Suppressor macrophage treated with lipopolysaccharide for 4 hours (primary cell): ENCODE data around the gene ACTR5.
A peak's percentile ranks its signal among the peaks of the same experiment; 100 is the strongest.
"Not testable (repeated sequence)": the region's sequence is repeated elsewhere in the genome, so short reads cannot be mapped to it uniquely, and the experiment has no call there.

Experiments
- DNase-seq: peaks from one replicate; pipeline ENCODE4 v3.0.0-alpha.2; 2020

ACTR5 gene

DNA sequence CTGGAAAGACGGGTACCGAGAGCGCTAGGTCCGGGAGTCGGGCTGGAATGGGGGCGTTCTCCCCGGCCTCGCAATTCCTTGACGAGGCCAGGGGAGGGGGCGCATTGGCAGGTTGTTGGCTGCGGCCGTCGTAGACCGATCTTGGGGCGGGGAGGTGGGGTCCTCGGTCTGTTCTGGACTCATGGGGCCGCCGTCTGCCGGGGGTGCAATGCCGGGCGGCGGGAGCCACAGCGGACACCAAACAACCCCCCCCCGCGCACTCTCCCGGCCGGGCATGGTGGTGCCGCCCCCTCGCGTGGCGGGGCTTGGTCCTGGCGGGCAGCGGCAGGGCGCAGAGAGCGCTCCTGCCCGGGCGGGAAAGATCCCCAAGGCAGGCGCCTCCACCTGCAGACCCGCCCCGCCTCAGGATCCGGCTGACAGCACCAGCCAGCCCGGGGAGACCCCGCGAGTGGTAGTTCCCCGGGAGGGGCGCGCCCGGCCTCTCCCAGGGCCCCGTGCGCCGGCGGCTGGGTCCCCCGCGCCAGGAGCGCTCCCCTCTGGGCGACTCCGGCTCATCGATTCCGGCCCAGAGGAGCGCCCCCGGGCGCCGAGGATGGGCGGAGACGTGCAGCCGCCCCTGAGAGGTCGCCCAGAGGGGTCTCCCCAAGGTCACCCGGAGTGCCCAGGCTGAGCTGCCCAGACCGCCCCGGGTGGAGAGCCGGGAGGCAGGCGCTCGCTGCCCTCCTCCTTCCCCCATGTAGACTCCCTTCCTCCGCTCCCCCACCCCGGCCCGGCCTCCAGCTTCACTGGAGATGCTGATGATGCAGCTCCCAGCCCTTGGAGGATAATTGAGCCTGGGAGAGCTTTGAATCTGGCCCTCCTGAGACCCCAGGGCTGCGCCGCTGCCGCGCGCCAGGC lies 57.9 kb downstream of the ACTR5 start:
- DNase-seq = no peak

DNA sequence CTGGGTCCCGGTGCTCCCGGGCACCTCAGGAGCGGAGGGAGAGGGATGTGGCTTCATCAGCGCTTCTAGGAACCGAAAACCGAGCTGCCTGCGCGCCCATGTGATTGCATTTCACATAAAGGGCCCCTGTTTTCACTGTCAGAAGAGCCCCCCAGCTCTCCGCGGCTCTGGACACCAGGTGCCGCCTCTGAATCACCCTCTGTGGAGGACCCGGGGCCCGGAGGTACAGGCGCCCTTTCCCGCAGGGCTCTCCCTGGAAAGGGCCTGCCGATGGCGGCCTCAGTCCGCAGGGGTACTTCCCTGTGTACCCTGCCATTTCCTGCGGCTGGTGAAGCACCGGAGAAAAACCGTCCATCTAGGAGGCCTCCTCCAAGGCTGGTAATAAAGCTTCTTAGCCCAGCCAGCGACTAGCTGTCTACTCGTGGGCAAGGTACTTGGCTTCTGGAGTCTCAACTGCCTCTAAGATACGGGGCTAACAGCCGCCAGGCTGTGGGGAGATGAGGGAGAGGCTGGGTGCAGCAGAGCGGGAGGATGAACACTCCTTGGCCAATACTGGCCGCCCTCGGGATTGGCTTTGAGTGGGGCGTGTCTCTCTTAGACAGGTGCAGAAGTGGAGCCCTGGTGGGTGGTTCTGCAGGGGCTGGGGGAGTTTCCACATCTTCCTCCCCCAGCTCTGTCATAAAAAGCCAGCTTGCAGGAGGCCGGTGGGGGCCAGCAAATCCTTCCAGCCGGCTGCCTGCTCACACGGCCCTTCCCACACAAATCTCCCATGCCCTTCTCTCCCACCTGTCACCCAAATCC lies 58.8 kb downstream of the ACTR5 start:
- DNase-seq = no peak

DNA sequence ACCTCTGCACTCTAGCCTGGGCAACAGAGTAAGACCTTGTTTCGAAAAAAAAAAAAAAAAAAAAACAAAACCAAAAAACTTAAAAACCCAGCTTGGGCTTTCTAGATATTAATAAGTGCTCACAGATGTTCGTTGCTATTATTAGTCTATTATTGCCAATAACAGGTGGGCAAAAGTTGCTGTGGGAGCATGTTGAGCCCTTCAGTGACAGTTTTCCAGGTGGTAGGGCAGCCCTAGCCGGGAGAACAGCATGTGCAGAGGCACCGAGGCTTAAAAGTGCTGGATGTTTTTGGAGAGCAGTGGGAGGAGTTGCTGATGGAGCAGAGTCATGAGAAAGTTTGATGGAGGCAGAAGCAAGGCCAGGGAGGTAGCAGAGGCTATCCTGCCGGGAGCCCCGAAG lies 61.7 kb downstream of the ACTR5 start:
- DNase-seq = no peak

DNA sequence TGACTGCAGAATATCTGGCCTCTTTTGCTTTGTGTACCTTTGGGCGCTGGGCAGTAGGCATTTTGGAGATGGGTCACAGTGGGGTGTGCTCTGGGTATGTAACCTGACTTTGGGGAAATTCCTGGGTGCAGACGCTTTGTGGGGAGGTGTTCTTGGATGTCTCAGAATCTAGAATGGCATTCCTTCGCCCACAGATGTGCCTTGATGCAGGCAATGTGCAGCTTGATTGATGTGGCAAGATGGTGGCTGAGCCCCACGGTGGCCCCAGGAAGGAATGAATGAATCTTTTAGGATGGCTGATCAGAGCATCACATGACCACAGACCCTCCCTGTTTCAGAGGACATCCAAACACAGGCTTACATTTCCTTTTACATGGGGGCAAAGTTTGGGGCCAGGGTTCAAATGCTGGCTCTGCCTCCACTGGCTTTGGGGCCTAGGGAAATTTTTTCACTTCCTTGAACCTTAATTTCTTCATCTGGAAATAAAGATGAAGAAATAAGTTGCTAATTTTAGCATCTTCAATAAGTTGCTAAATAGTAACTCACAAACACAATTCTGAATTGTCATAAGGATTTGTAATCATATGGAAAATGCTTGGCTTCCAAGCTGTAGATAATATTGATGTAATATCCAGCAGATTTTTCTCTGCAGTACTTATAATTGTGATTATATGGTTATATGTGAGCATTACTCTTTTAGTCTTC lies 62.8 kb downstream of the ACTR5 start:
- DNase-seq = peak; percentile 24

DNA sequence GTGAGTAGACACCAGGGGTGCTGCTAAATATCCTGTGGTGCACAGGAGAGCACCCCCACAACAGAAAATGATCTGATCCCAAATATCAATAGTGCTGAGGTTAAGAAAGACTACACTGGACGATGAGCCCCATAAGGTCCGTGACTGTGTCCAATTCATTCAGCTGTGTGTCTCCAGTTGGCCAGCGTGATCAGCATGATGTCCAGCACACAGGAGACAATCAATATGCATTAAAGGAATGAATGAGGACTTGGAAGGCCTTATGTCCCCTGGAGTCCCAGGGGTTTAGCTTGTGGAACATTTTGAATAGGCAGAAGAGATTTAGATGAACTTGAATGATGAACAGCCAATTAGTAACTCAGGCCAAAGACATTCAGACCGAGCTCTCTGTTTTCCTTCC lies 63.5 kb downstream of the ACTR5 start:
- DNase-seq = no peak

DNA sequence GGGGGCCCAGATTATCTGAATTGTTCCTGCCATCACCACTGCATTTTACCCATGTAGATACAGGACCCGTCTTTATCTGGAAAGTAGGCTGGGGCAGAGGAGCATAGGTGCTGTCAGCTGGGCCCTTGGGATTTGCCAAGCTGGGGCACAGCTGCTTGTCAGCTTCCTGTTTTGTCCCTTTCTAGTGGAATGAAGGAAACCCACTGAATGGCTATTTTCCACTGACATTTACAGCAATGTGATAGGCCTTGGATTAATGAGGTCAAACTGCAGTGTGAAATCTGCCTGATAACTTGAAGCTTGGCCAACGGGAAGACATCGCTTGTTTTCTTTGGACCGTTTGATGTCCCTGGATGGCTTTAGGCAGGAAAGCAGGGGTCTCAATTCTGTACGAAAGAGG lies 63.9 kb downstream of the ACTR5 start:
- no peak for DNase-seq

DNA sequence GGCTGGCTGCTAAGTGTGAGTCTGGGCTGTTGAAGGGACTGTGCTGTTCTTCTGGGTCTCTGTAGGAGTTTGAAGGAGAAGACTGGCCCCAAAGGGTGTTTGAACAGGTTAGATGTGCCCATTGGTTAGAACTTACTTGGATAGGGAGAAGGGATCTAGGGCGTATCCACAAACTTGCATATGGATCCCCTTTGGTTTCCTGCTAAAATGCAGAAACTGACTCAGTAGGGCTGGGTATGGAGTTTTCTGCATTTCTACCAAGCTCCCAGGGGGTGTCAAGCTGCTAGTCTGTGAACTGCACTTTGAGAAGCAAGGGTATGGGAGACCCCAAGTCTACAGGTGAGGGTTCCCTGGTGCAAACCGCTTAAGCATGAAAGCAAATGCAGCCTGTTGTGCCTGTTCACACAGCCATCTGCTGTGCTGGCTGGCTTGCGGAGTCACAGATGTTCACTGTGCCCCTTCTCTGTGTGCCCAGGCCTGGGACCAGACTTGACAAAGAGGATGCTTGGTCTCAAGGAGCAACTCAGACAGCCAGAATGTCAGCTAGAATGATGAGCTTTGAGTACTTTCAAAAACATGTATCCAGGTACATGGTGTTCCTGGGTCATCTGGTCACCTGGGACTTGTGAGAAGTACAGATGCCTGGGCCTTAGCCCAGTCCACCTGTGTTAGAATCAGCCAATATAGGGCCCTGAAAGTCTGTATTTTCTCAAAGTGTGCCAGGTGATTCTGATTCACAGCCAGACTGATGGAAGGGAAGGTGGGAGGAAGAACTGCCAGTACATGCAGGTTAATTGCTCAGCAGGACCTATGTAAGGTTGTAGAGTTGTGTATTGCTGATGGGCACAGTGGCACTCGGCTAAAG lies 64.7 kb downstream of the ACTR5 start:
- DNase-seq = no peak

DNA sequence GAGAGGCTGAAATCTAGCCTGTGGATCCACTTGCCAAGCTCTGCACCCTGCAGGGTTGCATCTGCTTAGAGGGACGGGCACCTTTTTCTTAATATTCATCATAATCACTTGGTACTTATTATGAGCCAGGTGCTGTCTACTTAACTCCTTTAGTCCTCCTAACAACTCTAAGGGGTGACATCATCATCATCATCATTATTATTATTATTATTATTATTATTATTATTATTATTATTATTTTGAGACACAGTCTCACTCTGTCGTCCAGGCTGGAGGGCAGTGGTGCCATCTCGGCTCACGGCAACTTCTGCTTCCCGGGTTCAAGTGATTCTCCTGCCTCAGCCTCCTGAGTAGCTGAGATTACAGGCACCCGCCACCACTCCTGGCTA lies 65.3 kb downstream of the ACTR5 start:
- not testable (repeated sequence) for DNase-seq

DNA sequence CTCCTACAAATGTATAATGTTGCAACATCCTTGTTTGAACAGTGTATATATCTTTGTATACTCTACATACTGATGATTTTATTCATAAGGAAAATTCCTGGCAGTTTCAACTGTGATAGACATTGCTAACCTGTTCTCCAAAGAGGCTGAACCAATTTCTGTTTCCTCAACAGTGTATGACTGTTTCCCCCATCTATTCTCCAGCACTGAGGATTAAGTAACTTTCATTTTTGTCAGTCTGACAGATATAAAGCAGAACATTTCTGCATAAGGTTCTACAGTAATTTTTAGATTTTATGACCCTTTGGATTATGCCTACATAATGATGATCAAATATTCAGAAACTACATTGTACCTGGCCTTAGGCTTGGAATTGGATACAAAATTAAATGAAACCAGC lies 67.2 kb downstream of the ACTR5 start:
- DNase-seq = no peak

DNA sequence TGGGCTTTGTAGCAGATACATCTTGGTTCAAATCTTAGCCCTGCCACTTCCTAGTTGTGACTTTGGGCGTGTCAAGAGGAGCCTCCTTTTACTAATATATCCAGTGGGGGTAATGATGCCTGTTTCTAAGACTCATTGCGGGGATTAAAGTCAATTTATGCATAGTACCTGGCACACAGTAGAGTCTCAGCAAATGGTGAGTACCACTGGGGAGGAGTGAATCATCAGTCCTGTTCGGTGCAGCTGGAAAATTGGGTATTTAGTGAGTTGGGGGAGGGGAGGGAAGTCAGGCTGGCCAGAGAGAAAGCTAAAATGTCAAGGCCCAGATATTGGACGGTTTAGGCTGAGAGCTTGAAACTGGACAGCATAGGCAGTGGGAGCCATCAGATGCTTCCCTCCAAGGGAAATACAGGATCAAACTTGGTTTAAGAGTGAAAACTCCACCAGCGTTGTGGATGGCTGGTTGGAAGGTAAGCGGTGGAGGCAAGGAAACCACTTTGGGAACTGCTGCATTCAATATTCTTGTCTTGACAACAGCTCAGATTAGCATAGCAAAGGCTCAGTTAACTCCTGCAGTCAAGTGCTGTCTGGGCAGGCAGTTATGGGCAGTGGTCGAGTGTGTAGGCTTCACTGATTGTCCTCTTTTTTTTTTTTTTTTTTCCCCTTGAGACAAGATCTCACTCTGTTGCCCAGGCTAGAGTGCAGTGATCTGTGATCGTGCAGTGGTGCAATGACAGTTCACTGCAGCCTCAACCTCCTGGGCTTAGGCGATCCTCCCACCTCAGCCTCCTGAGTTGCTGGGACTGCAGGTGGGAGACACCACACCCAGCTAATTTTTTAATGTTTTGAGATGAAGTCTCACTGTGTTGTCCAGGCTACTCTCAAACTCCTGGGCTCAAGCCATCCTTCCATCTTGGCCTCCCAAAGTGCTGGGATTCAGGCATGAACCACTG lies 70.1 kb downstream of the ACTR5 start:
- no peak for DNase-seq
